GM19397 (cell line): ENCODE measurements around the gene CHST3.

Experiments used
- ATAC-seq: cut with Tn5 transposase; IDR thresholded peaks from one replicate; pipeline ENCODE4 v1.9.1; 2021; ENCODE audit warnings: mild to moderate bottlenecking, moderate library complexity; ENCODE audit not compliant: unreplicated experiment

Gene CHST3

GRCh38 chr10:72008096-72008981, 44.1 kb downstream of the CHST3 start:
- no peak for ATAC-seq

- ATAC-seq: no peak
Measured at GRCh38 chr10:72009051-72009424, 44.8 kb downstream of the CHST3 start.

- no peak for ATAC-seq
Measured at GRCh38 chr10:72009425-72010081, 45.4 kb downstream of the CHST3 start.

- ATAC-seq: no peak
Measured at GRCh38 chr10:72010234-72010973, 46.2 kb downstream of the CHST3 start.

GRCh38 chr10:72011016-72011415, 46.8 kb downstream of the CHST3 start:
- no peak for ATAC-seq

- ATAC-seq: no peak
Measured at GRCh38 chr10:72011468-72011867, 47.3 kb downstream of the CHST3 start.

- ATAC-seq: no peak
Measured at GRCh38 chr10:72011976-72012512, 47.8 kb downstream of the CHST3 start.

GRCh38 chr10:72012796-72013195, 48.6 kb downstream of the CHST3 start:
- ATAC-seq: no peak

- no peak for ATAC-seq
Measured at GRCh38 chr10:72013202-72013945, 49.2 kb downstream of the CHST3 start.

- ATAC-seq: no peak
Measured at GRCh38 chr10:72014197-72014596, 50.0 kb downstream of the CHST3 start.

GRCh38 chr10:72014785-72015480, 50.7 kb downstream of the CHST3 start:
- ATAC-seq: no peak

GRCh38 chr10:72015841-72016240, 51.6 kb downstream of the CHST3 start:
- ATAC-seq: no peak

GRCh38 chr10:72016608-72017300, 52.6 kb downstream of the CHST3 start:
- ATAC-seq: no peak

GRCh38 chr10:72019085-72019876, 55.1 kb downstream of the CHST3 start:
- ATAC-seq: no peak

- no peak for ATAC-seq
Measured at GRCh38 chr10:72020914-72021809, 57.0 kb downstream of the CHST3 start.

- ATAC-seq: no peak
Measured at GRCh38 chr10:72022228-72022627, 58.0 kb downstream of the CHST3 start.

GRCh38 chr10:72024596-72024995, 60.4 kb downstream of the CHST3 start:
- ATAC-seq: no peak

GRCh38 chr10:72025400-72025799, 61.2 kb downstream of the CHST3 start:
- ATAC-seq: no peak
